NCI-H510A treated with DMSO at 0.1 percent for 48 hours (cell line): Measurements from ENCODE around the gene RAB3GAP2.
"Not testable (repeated sequence)": the region's sequence is repeated elsewhere in the genome, so short reads cannot be mapped to it uniquely, and the experiment has no call there.

Experiments used
- DNase-seq: peaks from one replicate; lab custom pipeline; 2025; lab: John Stamatoyannopoulos, UW

The RAB3GAP2 gene

GRCh38 chr1:220195701-220196100, 76.6 kb downstream of the RAB3GAP2 start:
- DNase-seq: no peak

- DNase-seq: peak; percentile 42
These were observed 82.4 kb downstream of the RAB3GAP2 start for GRCh38 chr1:220189750-220190347.

DNA sequence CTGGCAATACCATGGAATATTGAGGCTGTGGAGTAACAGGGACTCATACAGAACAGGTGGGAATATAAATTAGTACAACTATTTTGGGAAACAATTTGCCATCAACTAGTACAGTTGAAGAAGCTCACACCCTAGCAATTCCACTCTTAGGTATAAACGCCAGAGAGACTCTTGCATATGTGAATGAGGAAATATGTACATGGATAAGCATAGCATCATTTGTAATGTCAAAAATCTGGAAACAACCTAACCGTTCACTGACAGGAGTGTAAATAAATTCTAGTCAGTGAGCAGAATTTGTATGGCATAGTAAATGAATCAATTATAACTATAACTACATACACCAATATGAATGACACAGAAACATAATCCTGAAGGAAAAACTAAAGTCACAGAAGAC, 83.7 kb downstream of the RAB3GAP2 start:
- DNase-seq: no peak

- DNase-seq: no peak
These were observed 85.5 kb downstream of the RAB3GAP2 start for GRCh38 chr1:220186752-220187151.

- DNase-seq: no peak
These were observed 87.7 kb downstream of the RAB3GAP2 start for GRCh38 chr1:220184506-220184905.

DNA sequence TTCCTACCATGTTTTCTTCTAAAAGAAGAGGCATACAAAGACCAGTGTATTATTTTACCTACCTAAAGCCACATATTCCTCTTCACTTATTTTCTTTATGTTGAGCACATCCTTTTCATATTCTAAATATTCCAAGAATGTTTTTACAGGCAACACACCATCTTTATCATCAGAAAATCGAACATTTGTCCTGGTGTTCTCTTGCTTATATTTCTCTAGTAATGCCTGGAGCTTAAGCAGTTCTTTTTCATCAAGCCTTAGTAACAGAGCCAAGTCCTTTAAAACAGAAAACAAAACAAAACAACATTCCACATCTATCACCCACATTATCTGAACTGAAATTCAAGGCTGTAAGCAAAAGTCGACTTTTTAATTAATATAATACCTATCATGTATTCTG, 89.6 kb downstream of the RAB3GAP2 start:
- DNase-seq: no peak

- no peak for DNase-seq
These were observed 90.1 kb downstream of the RAB3GAP2 start for GRCh38 chr1:220182111-220182510.

GRCh38 chr1:220176540-220176939, 95.7 kb downstream of the RAB3GAP2 start:
- no peak for DNase-seq

- no peak for DNase-seq
These were observed 101.3 kb downstream of the RAB3GAP2 start for GRCh38 chr1:220170836-220171526.

DNA sequence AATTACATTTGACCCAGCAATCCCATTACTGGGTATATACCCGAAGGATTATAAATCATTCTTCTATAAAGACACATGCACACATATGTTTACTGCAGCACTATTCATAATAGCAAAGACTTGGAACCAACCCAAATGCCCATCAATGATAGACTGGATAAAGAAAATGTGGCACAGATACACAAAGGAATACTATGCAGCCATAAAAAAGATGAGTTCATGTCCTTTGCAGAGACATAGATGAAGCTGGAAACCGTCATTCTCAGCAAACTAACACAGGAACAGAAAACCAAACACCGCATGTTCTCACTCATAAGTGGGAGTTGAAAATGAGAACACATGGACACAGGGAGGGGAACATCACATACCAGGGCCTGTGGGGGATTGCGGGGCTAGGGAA, 102.4 kb downstream of the RAB3GAP2 start:
- DNase-seq: not testable (repeated sequence)

DNA sequence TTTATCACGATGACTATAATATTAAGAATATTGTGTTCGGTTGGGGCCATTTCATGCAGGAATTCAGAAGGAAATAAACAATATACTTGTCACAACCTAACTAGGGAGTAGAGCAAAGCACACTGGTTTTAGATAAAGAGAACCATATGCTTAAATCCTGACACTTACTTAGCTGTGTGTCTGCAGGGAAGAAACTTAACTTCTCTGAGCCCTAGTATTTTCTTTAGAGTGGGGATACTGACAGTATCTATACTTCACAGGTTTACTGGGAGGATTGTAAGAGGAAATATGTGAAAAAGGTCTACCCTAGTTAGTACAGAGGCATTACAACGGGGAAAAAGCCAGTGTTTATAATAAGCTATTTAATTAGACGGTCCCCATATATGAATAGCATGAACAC, 105.4 kb downstream of the RAB3GAP2 start:
- DNase-seq: no peak

- no peak for DNase-seq
These were observed 107.7 kb downstream of the RAB3GAP2 start for GRCh38 chr1:220164517-220164916.

GRCh38 chr1:220164116-220164515, 108.1 kb downstream of the RAB3GAP2 start:
- no peak for DNase-seq

GRCh38 chr1:220160027-220160426, 112.2 kb downstream of the RAB3GAP2 start:
- DNase-seq: no peak

- DNase-seq: no peak
These were observed 113.2 kb downstream of the RAB3GAP2 start for GRCh38 chr1:220159041-220159440.

GRCh38 chr1:220158530-220158929, 113.7 kb downstream of the RAB3GAP2 start:
- not testable (repeated sequence) for DNase-seq

- DNase-seq: no peak
These were observed 114.5 kb downstream of the RAB3GAP2 start for GRCh38 chr1:220157738-220158137.

- no peak for DNase-seq
These were observed 115.6 kb downstream of the RAB3GAP2 start for GRCh38 chr1:220156620-220157146.

DNA sequence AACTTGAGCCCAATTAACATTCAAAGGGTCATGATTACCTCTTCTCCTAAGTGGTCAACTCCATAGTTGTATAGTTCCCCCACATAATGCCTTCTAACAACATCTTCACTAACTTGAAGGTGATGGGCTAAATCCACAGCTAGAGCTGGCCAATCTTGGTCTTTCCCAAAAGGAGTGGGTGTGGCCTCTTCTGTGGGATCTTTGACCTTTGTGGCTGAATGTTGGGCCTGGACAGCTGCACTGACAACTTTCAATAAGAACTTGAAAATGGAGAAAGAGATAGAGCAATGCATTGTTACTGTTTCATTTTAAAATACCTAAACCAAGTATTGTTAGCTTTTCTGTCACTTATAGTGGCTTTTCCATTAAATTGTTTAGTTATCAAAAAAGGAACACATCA, 119.1 kb downstream of the RAB3GAP2 start:
- DNase-seq: no peak

DNA sequence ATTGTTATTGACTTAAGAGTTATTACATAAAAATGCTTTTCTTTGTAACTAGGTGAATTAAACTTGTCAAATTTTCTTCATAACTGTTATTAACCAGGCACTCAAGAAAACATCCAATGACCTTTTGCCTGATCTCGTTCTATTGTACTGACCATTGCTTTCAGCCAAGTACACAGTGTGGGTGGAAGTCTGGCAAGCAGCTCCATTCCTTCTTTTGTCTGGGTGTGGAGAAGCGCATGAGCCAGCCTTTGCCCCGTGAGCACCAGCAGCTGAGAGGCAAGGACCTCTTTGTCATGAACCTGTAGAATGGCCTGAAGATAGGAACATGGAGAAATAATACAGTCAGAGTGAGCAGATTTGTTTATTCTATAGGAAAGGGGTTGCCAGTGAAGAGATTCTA, 120.8 kb downstream of the RAB3GAP2 start:
- no peak for DNase-seq

DNA sequence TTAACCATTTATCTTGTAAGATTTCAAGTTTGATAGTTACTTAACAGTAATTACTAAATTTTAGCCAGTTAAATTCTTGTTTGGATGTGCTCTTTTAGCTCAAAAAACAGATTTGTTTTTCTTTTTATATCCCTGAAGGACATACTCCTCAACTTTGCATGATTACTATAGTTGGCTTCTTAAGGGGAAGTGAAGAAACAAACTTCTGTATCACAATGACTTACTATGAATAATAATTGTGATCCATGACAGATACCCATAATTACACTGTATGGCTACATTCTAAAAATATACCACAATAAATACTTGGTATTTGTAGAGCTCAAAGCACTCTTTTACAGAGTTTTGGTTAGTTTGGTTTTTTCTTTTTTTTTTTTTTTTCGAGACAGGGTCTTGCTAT, 122.5 kb downstream of the RAB3GAP2 start:
- no peak for DNase-seq

DNA sequence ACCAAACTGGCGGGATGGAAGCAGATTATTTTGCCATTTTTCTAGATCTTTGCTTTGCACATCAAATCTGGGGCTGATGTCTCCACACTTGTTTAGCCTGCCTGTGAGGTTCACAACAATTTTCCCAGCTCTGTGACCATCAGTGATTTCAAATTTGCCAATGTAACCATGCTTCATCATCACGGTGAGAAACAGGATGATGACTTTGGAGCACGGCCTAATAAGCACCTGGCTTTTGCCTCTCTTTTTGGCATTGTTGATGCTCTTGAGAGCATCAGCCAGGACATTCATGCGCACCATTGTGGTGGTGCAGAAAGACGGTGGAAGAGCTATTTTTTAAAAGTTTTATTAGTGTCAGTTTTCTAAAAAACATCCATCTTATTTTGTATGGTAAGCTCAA, 128.2 kb downstream of the RAB3GAP2 start:
- DNase-seq: no peak

GRCh38 chr1:220139966-220140365, 132.3 kb downstream of the RAB3GAP2 start:
- DNase-seq: no peak
